ENCODE data around the gene KCTD4. TPM values are rescaled to one million over a fixed set of nuclear protein-coding genes. Genes with fewer than 3 reads are reported as not detected.

KCTD4 gene
- polyA plus RNA-seq, 1 experiment = 0.10 TPM

DNA sequence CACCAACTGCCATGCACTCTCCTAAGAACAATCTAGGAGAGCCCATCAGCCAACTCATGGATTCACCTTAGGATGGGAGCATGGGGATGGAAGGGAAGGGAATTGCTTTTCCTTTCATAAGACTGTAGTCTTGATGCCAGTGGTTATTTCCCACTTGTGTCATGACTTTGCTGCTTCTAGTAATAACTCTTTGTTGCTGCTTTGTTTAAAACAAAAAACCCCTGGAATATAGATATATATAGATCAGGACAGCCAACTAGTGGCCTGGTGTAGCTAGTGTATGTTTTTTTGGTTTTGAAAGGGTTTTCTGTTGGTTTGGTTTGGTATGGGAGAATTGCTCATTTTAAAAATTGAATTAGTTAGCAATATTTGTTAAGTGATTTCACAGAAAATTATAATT is 39.3 kb upstream of the KCTD4 start:
- no peak for DNase-seq (ENCODE audit: low read depth)
- H3K4me3 ChIP-seq (ENCODE audit: low read depth, low read length) = no peak overlapping the region
- no peaks in the 10 kb centered on the region for H3K36me3 ChIP-seq (ENCODE audit: control insufficient read depth, insufficient read depth, low read length)
- TF ChIP-seq CTCF (IDR thresholded peaks at IDR 0.05; ENCODE audit: insufficient read depth, low read depth, low read length) = no peak
- no peaks in the 10 kb centered on the region for H3K27me3 ChIP-seq (ENCODE audit: control insufficient read depth, insufficient read depth, low read length)
- ChIA-PET POLR2A (interaction anchor here (0.6 kb wide), 1 partner anchor 1307 kb away, joined by 4 read pairs; no protein-coding TSS in a partner anchor), CTCF (interaction anchor here (0.6 to 1.2 kb wide), 2 partner anchors 8 to 34 kb away, joined by 3 to 4 read pairs; no protein-coding TSS in a partner anchor)

GRCh38 chr13:45238945-45239795 is 38.3 kb upstream of the KCTD4 start:
- CTCF ChIA-PET = no interaction called here
- Histone ChIP-seq H3K4me3 (ENCODE audit: low read depth, low read length) (no peak overlapping the region), H3K36me3 (ENCODE audit: control insufficient read depth, insufficient read depth, low read length) (no peaks in the 10 kb centered on the region), H3K27me3 (ENCODE audit: control insufficient read depth, insufficient read depth, low read length) (no peaks in the 10 kb centered on the region)
- no peak for TF ChIP-seq CTCF (IDR thresholded peaks at IDR 0.05; ENCODE audit: insufficient read depth, low read depth, low read length)
- DNase-seq (ENCODE audit: low read depth) = no peak
- POLR2A ChIA-PET = no interaction called here

GRCh38 chr13:45232591-45232990 is 31.7 kb upstream of the KCTD4 start:
- Histone ChIP-seq H3K4me3 (ENCODE audit: low read depth, low read length) (no peak overlapping the region), H3K36me3 (ENCODE audit: control insufficient read depth, insufficient read depth, low read length) (no peaks in the 10 kb centered on the region), H3K27me3 (ENCODE audit: control insufficient read depth, insufficient read depth, low read length) (no peaks in the 10 kb centered on the region)
- CTCF ChIA-PET = interaction anchor here (1.0 kb wide), 1 partner anchor 8 kb away, joined by 4 read pairs; no protein-coding TSS in a partner anchor
- POLR2A ChIA-PET = no interaction called here
- no peak for TF ChIP-seq CTCF (IDR thresholded peaks at IDR 0.05; ENCODE audit: insufficient read depth, low read depth, low read length)
- DNase-seq (ENCODE audit: low read depth) = no peak

DNA sequence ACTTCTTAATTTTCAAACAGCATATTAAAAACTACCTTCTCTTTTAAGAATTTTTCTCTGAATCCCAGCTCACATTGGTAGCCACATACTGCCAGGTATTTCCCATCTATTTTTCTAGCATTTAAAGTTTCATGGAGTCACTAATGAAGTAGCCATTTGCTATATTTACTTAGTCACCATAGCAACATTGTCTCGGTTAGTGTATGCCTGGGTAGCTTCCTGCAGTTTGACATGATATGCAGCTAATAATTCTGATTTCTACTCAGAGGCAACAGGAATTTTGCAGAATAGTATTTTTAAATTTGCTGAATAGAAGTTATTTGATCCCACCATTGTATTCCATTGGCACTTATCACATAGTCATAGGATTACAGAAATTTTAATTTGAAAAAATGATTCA is 30.9 kb upstream of the KCTD4 start:
- CTCF ChIA-PET = interaction anchor here (1.0 kb wide), 1 partner anchor 9 kb away, joined by 4 read pairs; no protein-coding TSS in a partner anchor
- H3K4me3 ChIP-seq (ENCODE audit: low read depth, low read length) = no peak overlapping the region
- H3K27me3 ChIP-seq (ENCODE audit: control insufficient read depth, insufficient read depth, low read length) = no peaks in the 10 kb centered on the region
- no peak for DNase-seq (ENCODE audit: low read depth)
- POLR2A ChIA-PET = no interaction called here
- TF ChIP-seq CTCF (IDR thresholded peaks at IDR 0.05; ENCODE audit: insufficient read depth, low read depth, low read length) = no peak
- no peaks in the 10 kb centered on the region for H3K36me3 ChIP-seq (ENCODE audit: control insufficient read depth, insufficient read depth, low read length)

- ChIA-PET CTCF (interaction anchor here (1.0 kb wide), 1 partner anchor 9 kb away, joined by 4 read pairs; no protein-coding TSS in a partner anchor), POLR2A (no interaction called here)
- no peak for TF ChIP-seq CTCF (IDR thresholded peaks at IDR 0.05; ENCODE audit: insufficient read depth, low read depth, low read length)
- no peak for DNase-seq (ENCODE audit: low read depth)
- H3K36me3 ChIP-seq (ENCODE audit: control insufficient read depth, insufficient read depth, low read length) = no peaks in the 10 kb centered on the region
- H3K27me3 ChIP-seq (ENCODE audit: control insufficient read depth, insufficient read depth, low read length) = no peaks in the 10 kb centered on the region
- H3K4me3 ChIP-seq (ENCODE audit: low read depth, low read length) = no peak overlapping the region
These were observed 30.5 kb upstream of the KCTD4 start for GRCh38 chr13:45231305-45231704.
